GM18868 (cell line): ENCODE results near the gene LILRB3.

Experiments used
- ATAC-seq: cut with Tn5 transposase; IDR thresholded peaks from one replicate; pipeline ENCODE4 v1.9.1; 2021; ENCODE audit warnings: mild to moderate bottlenecking, moderate library complexity; ENCODE audit not compliant: unreplicated experiment

LILRB3 gene

GRCh38 chr19:54169149-54169740 lies 53.6 kb downstream of the LILRB3 start:
- ATAC-seq, result no peak

GRCh38 chr19:54168174-54168917 lies 54.5 kb downstream of the LILRB3 start:
- ATAC-seq, result no peak
